ENCODE measurements around the gene TDRD3.
"Not testable (repeated sequence)": the region's sequence is repeated elsewhere in the genome, so short reads cannot be mapped to it uniquely, and the experiment has no call there.

The TDRD3 gene

GRCh38 chr13:60398907-60399589 is 2.0 kb downstream of the TDRD3 start:
- DNase-seq, result no peak

GRCh38 chr13:60402022-60402421 is 5.0 kb downstream of the TDRD3 start:
- no peak for DNase-seq

- no peak for DNase-seq
Measured at GRCh38 chr13:60407095-60407494, 10.1 kb downstream of the TDRD3 start.

DNA sequence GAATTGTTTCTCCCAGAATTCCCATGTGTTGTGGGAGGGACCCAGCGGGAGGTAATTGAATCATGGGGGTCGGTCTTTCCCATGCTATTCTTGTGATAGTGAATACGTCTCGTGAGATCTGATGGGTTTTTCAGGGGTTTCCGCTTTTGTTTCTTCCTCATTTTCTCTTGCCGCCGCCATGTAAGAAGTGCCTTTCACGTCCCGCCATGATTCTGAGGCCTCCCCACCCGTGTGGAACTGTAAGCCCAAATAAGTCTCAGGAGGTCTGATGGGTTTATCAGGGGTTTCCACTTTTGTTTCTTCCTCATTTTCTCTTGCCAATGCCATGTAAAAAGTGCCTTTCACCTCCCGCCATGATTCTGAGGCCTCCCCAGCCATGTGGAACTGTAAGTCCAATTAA is 10.8 kb downstream of the TDRD3 start:
- DNase-seq, result not testable (repeated sequence)

- DNase-seq, result not testable (repeated sequence)
Measured at GRCh38 chr13:60409574-60410292, 12.7 kb downstream of the TDRD3 start.

DNA sequence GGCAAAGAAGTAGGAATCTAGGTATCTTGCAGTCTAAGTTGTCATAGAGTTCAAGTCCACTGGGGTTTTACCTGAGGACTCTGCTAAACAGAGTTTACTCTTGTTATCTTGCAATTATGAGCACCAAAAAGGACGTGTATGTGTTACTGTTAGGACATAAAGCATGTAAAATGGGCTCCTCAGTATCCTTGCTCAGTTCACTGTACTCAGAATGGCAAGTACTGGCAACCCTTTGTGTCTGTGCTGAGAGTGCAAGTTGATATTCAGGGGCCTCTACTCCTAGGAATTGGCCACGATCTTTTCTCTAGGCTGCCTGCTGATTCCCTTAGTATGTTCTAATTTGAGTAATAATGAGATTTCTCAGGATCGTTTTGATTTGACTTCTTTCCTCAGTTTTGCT is 13.3 kb downstream of the TDRD3 start:
- no peak for DNase-seq

DNA sequence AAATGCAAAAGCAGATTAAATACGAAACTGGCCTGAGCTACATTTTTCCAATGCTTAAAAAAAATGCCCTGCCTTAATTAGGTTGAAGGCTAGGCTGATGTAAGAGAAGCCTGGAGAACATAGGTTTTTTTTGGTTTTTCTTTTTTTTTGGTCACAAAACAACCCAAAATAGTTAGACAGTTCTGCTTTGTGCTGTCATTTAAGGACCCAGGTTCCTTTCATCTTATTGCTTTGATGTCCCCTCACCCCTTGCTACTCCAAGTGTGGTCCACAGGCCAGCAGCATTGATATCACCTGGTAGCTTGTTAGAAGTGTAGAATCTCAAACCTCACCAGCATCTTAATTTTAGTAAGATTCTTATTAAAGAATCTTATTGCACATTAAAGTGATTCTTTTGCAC is 14.4 kb downstream of the TDRD3 start:
- no peak for DNase-seq

DNA sequence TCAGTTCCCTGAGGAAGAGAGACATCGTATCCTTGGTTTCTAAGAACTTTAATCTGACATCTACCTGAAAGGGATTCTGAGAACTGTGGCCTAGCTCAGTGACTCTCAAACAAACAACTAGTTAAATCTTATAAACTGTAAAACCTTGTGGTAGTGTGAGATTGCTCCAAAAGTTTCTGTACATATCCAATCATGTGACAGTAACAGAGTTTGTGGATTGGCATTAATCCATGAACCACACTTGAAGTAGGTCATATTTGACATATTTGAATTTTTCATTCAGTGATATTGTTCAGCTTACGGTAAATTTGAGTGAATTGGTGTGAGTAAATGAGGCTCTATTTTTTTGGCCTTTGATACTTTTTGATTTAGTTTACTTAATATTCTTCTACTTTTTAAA is 15.0 kb downstream of the TDRD3 start:
- no peak for DNase-seq

DNA sequence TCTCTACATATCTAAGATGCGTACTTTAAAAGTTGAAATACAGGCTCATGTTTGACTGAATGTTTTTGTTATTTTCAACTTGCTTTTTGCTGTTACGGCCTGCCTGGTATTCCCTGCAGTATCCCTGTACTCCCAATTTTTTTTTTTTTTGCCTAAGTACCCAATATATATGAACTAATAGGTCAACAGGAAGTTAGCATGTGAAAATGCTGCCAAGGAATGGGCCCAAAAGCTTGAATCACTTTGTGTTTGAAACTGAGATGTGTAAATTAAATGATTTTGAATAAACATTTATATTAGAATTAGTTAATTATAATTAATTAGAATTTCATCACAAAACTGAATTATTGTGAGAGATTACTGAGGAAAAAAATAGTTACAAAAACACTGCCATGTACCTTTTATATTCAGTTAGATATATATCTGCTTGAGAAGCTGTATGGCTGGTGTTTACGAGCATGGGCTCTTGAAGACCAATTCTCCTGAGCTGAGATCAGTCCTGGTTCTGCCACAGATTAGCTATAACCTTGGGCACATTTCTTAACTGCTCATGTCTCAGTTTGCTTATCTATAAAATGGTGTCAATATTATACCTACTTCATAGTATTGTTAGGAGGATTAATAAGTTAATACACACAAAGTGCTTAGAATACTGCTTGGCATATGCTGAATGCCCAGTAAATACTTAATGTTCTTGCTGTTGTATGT is 16.0 kb downstream of the TDRD3 start:
- no peak for DNase-seq

- no peak for DNase-seq
Measured at GRCh38 chr13:60414177-60414576, 17.2 kb downstream of the TDRD3 start.

GRCh38 chr13:60417734-60418133 is 20.7 kb downstream of the TDRD3 start:
- no peak for DNase-seq

- no peak for DNase-seq
Measured at GRCh38 chr13:60418954-60419353, 21.9 kb downstream of the TDRD3 start.

DNA sequence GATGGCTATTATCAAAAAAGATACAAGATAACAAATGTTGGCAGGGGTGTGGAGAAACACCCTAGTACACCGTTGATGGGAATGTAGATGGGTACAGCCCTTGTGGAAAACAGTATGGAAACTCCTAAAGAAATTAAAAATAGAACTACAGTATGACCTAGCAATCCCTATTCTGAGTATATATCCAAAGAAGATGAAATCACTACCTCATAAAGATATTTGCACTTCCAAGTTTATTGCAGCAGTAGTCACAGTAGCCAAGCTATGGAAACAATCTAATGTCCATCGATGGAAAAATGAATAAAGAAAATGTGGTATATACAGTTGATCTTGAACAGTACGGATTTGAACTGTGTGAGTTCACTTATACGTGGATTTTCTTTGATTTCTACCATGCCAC is 28.3 kb downstream of the TDRD3 start:
- no peak for DNase-seq

GRCh38 chr13:60426075-60426474 is 29.1 kb downstream of the TDRD3 start:
- DNase-seq, result no peak

DNA sequence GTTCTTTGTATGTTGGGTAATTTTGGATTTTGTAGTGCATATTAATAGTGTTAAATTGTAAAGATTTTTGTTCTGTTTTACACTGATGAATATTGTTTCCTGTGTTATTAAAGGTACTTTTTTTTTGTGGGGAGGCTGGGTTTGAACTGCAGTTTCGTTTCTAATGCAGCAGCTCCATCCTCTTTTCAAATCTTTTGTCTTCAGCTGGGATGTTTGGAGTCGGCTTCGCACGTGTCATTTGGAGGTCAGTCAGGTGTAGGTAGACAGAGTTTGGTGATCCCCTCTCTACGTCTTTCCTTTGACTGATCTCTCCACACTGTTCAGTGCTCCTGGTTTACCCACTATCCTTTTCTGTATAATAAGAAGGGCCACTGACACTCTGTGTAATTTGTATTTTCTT is 30.3 kb downstream of the TDRD3 start:
- DNase-seq, result no peak

DNA sequence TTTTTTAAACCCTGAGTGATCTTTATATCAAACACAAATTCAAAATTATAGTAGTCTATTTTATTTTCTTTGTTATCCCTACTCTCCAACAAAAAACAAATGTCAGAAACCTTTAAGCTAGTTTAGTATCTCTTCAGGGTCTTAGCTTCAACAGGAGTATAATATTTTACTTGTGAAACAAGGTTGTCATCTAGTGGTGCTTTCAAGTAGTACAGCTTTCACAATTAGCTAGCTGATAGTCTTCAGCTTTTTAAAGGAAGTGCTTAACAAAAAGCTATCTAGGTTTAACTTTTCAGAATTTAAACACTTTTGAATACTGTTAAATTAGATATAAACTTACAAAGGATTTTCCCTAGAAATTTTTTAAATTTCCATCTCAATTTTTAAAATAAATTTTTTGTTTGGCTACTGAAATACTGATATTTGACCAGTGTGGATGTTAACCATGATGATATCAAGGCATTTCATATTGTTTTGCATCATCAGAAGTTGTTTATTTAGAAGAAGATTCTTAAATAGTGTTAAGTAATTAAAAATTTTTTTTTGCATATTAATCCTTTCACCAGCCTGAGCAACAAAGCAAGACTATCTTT is 34.2 kb downstream of the TDRD3 start:
- DNase-seq, result no peak

- DNase-seq, result no peak
Measured at GRCh38 chr13:60433505-60433904, 36.5 kb downstream of the TDRD3 start.

DNA sequence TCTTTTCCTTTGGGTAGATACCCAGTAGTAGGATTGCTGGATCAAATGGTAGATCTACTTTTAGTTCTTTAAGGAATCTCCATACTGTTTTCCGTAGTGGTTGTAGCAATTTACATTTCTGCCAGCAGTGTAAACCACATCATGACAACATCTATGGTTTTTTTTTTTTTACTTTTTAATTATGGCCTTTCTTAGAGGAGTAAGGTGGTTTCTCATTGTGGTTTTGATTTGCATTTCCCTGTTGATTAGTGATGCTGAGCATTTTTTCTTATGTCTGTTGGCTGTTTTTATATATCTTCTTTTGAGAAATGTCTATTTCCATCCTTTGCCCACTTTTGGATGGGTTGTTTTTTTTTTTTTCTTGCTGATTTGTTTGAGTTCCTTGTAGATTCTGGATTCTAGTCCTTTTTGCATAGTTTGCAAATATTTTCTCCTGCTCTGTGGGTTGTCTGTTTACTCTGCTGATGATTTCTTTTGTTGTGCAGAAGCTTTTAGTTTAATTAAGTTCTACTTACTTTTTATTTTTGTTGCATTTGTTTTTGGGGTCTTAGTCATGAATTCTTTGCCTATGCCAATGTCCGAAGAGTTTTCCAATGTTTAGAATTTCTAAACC is 38.8 kb downstream of the TDRD3 start:
- no peak for DNase-seq

DNA sequence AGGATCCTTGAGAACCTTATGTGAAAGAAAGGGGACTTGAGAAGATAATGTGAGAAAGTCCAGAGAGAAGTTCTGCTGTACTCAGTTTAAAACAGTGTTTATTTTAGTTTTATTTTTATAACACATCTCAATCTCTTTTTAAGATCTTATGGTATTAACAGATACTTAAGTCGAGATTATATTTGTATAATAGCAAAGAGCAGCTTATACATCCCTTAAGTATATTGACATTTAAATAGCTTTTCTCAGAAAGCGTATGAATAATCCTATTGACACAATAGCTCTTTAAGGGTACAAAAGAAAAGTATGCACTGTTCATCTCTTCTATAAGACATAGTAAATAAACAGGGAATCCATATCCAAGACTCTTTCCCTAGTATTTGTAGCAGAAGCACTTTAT is 42.2 kb downstream of the TDRD3 start:
- DNase-seq, result no peak

- no peak for DNase-seq
Measured at GRCh38 chr13:60441761-60442160, 44.7 kb downstream of the TDRD3 start.

DNA sequence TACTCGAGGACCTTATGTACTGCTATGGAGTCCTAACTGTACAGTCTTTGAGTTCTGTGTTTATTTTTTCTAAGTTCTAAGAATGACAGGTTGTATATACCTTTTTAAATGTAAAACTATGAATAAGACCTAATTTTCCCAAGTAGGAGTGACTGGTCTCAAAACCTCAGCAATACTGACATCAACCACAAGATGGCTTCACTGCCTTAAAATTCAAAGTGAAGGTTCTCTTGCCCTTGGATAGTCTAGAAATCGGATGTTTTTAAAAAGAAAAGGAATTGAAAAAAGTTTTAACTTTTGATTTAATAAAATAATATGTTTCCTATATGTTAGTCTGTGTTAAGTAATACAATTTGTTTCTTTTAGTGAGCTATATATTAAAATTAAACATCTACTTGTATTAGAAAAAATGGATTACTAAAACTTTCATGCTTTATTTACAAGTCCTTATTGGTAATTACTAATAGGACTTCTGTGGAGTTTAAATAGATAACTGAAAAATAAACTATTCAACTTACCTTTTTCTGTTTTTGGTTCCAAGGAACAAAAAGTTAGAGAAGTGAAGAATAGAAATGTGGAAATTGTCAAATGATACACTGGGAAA is 52.0 kb downstream of the TDRD3 start:
- DNase-seq, result no peak

DNA sequence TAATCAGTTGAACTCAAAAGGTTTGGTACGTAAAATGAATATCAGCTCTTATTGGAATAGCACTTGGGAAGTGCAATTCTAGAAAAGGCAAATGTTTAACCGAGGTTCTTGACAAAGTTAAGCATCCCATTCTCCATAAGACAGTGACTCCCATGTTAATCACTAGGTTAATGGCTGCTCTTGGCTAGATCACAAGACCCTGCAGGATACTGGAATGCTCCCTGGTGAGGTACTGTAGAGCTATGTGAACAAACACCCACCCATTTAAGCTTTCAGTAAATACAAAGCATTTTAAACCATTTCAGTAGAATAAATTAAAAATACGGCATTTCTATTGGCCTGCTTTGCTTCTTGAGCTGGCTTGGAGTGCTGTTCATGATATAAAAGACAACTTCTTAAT is 56.5 kb downstream of the TDRD3 start:
- DNase-seq, result no peak

GRCh38 chr13:60454425-60454824 is 57.4 kb downstream of the TDRD3 start:
- no peak for DNase-seq
